ENCODE measurements around the gene CLTCL1. TPM values are rescaled to one million over a fixed set of nuclear protein-coding genes. Genes with fewer than 3 reads are reported as not detected.

CLTCL1 gene
- total RNA-seq, 1 donor from 2014 or later: 5.4 TPM

DNA sequence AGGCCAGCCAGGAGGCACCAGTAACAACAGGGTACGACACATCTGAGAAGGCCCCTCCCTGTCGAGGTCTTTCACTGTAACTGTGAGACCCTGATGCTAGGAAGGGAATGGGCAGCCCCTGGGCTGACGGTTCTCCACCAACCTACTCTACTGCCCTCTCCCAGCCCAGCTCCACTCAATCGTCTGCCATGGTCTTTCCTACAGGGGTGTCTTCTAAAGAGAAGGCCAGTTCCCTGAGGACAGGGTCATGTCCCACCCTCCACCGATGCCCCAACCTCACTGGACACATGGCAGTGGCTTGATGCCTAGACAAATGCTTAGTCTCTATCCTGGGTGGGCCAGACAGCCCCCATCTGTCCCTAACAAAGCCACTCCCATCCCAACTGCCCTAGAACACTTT, 67.0 kb downstream of the CLTCL1 start:
- Histone ChIP-seq H3K4me1 (no peaks in the 10 kb centered on the region), H3K4me3 (no peak overlapping the region), H3K27me3 (no peaks in the 10 kb centered on the region), H3K27ac (no peak overlapping the region), H3K36me3 (peaks cover 0 to 13% of the 10 kb centered on the region in 2 donors), H3K9me3 (no peaks in the 10 kb centered on the region)
- no peak for DNase-seq (ENCODE audit: extremely low spot score in 2 of 2)
- TF ChIP-seq, protein P1, sequence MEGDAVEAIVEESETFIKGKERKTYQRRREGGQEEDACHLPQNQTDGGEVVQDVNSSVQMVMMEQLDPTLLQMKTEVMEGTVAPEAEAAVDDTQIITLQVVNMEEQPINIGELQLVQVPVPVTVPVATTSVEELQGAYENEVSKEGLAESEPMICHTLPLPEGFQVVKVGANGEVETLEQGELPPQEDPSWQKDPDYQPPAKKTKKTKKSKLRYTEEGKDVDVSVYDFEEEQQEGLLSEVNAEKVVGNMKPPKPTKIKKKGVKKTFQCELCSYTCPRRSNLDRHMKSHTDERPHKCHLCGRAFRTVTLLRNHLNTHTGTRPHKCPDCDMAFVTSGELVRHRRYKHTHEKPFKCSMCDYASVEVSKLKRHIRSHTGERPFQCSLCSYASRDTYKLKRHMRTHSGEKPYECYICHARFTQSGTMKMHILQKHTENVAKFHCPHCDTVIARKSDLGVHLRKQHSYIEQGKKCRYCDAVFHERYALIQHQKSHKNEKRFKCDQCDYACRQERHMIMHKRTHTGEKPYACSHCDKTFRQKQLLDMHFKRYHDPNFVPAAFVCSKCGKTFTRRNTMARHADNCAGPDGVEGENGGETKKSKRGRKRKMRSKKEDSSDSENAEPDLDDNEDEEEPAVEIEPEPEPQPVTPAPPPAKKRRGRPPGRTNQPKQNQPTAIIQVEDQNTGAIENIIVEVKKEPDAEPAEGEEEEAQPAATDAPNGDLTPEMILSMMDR (IDR thresholded peaks at IDR 0.05): no peak
- no peak for TF ChIP-seq POLR2AphosphoS5 (IDR thresholded peaks at IDR 0.05; ENCODE audit: insufficient read depth in 1 of 2, low read depth in 1 of 2)
- TF ChIP-seq POLR2A (IDR thresholded peaks at IDR 0.05): no peak
- intact Hi-C loops (cut with DNase I): no loop called here

DNA sequence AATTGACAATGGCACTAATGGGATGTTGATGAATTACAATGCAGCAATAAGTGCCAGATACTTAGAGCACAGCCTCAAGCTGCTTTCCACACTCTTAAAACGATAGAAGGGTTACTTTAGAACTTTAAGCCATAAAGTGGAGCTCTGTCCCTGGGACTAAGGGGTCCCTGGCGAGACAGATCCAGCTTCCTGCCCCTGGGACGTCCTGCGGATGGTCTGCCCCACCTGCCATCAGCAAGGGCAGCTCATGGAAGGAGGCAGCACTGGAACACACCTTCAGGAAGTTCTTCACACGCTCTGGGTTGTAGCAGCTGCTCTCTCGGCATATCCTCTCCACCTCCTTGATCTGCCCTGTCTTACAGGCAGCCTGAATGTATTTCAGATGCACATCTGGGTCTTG, 67.9 kb downstream of the CLTCL1 start:
- no peak for DNase-seq (ENCODE audit: extremely low spot score in 2 of 2)
- no peak overlapping the region for H3K4me3 ChIP-seq
- H3K9me3 ChIP-seq: no peaks in the 10 kb centered on the region
- no peaks in the 10 kb centered on the region for H3K27me3 ChIP-seq
- peaks cover 0 to 13% of the 10 kb centered on the region in 2 donors for H3K36me3 ChIP-seq
- no peaks in the 10 kb centered on the region for H3K4me1 ChIP-seq
- H3K27ac ChIP-seq: no peak overlapping the region
- intact Hi-C loops (cut with DNase I): no loop called here
- no peak for TF ChIP-seq POLR2AphosphoS5 (IDR thresholded peaks at IDR 0.05; ENCODE audit: insufficient read depth in 1 of 2, low read depth in 1 of 2)
- no peak for TF ChIP-seq POLR2A (IDR thresholded peaks at IDR 0.05)
- TF ChIP-seq, protein P1 (IDR thresholded peaks at IDR 0.05): no peak

DNA sequence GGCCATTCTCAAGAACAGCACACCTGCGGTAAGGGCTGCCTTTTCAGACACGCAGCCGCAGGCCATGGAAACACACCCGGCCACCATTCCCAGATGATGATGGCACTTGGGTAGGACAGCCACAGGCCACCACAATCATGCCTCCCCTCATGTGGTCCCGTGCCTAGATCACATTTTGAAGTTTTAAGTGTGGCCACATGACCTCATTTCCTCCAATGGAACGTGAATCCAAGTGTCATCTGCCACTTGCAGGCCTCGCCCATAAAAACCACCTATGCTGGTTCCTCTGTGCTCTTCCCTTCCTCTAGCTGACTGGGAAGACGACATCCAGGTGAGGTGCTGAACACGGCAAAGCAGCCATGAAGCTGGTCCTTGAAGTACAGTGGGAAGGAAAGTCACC, 68.4 kb downstream of the CLTCL1 start:
- no peak overlapping the region for H3K27ac ChIP-seq
- no peaks in the 10 kb centered on the region for H3K9me3 ChIP-seq
- H3K4me1 ChIP-seq: no peaks in the 10 kb centered on the region
- no peak overlapping the region for H3K4me3 ChIP-seq
- intact Hi-C loops (cut with DNase I): no loop called here
- TF ChIP-seq POLR2A (IDR thresholded peaks at IDR 0.05) (no peak), POLR2AphosphoS5 (IDR thresholded peaks at IDR 0.05; ENCODE audit: insufficient read depth in 1 of 2, low read depth in 1 of 2) (no peak)
- TF ChIP-seq, protein P1 (IDR thresholded peaks at IDR 0.05): no peak
- peaks cover 0 to 13% of the 10 kb centered on the region in 2 donors for H3K36me3 ChIP-seq
- H3K27me3 ChIP-seq: no peaks in the 10 kb centered on the region
- no peak for DNase-seq (ENCODE audit: extremely low spot score in 2 of 2)

DNA sequence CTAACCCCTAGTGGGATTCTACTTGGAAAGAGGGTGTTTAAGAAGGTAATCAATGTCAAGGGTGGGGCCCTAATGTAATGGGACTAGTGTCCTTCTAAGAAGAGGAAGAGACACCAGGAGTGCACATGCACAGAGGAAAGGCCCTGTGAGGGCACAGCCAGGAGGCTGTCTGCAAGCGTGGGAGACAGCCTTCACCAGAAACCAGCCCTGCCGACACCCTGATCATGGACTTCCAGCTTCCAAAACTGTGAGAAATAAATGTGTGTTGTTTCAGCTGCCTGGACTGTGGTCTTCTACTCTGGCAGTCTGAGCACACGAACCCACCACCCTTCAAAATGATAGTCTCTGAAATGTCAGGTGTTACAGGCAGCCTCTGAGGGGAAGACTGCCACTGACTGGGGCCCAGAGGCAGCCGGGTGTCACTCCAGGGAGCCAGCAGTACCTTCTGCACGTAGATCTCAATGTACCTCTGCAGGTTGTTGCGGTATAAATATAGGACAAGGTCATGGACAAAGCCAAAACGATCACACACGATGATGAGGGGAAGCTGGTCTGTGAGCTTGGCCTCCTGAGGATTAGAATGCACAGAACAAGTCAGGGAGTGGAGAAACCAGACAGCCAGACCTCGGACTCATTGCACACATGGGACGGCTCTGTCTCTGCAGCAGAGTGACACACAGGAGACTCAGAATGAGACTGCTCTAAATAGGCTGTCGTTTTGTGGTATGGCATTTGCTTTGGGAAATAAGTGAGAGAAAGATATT, 69.1 kb downstream of the CLTCL1 start:
- no peak overlapping the region for H3K4me3 ChIP-seq
- peaks cover 0 to 13% of the 10 kb centered on the region in 2 donors for H3K36me3 ChIP-seq
- no peaks in the 10 kb centered on the region for H3K4me1 ChIP-seq
- intact Hi-C loops (cut with DNase I): no loop called here
- H3K27ac ChIP-seq: no peak overlapping the region
- no peak for DNase-seq (ENCODE audit: extremely low spot score in 2 of 2)
- H3K27me3 ChIP-seq: no peaks in the 10 kb centered on the region
- no peaks in the 10 kb centered on the region for H3K9me3 ChIP-seq
- TF ChIP-seq, protein P1 (IDR thresholded peaks at IDR 0.05): no peak
- TF ChIP-seq POLR2AphosphoS5 (IDR thresholded peaks at IDR 0.05; ENCODE audit: insufficient read depth in 1 of 2, low read depth in 1 of 2) (no peak), POLR2A (IDR thresholded peaks at IDR 0.05) (no peak)

DNA sequence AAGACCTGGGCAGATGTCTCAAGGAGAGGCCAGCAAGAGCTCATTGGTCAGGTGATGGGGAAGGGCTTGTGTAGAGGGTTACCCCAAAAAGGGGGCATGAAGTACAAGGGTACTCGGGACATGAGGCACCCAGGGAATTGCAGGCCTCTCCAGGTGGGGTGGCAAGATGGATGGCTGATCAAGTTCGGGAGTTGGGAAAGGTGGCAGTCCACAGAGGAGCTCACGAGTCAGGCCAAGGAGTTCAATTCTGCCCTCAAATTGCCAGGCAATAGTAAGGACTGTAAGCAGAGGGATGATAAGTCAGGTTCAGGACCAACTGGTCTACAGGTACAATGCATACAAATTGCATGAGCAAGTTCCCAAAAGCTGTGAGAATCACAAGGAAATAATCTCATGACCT, 70.7 kb downstream of the CLTCL1 start:
- intact Hi-C loops (cut with DNase I): no loop called here
- no peak overlapping the region for H3K27ac ChIP-seq

More for the DNA sequence above, 70.7 kb downstream of the CLTCL1 start:
- no peak overlapping the region for H3K4me3 ChIP-seq
- H3K9me3 ChIP-seq: no peaks in the 10 kb centered on the region
- no peaks in the 10 kb centered on the region for H3K27me3 ChIP-seq
- no peaks in the 10 kb centered on the region for H3K4me1 ChIP-seq
- no peak for DNase-seq (ENCODE audit: extremely low spot score in 2 of 2)
- H3K36me3 ChIP-seq: peaks cover 0 to 14% of the 10 kb centered on the region in 2 donors
- no peak for TF ChIP-seq POLR2A (IDR thresholded peaks at IDR 0.05)
- TF ChIP-seq POLR2AphosphoS5 (IDR thresholded peaks at IDR 0.05; ENCODE audit: insufficient read depth in 1 of 2, low read depth in 1 of 2): no peak
- TF ChIP-seq, protein P1 (IDR thresholded peaks at IDR 0.05): no peak
